Measurements from ENCODE around the gene UNC13B. TPM values are rescaled to one million over a fixed set of nuclear protein-coding genes. Genes with fewer than 3 reads are reported as not detected.

The UNC13B gene
- total and polyA plus RNA-seq, 2 of the 8 experiments (the other 6 are each of a cell fraction or from before 2014, with no cell fraction given) = 23.1 to 51.7 TPM

- Histone ChIP-seq H4K20me1 (replicated peaks in 1 of 2; ENCODE audit: control insufficient read depth in 1 of 2, insufficient read depth in 2 of 2, low read length in 2 of 2) (peaks cover 2 to 3% of the 10 kb centered on the region in 2 experiments), H3K4me1 (replicated peaks in 1 of 4; ENCODE audit: control insufficient read depth in 3 of 4, insufficient read depth in 4 of 4, low read length in 3 of 4) (no peaks in the 10 kb centered on the region), H3K4me3 (ENCODE audit: extremely low read depth in 1 of 4, insufficient read depth in 2 of 4, low read depth in 3 of 4, low read length in 4 of 4) (no peak overlapping the region), H2BK20ac (ENCODE audit: low read length) (no peak overlapping the region), H3K23ac (ENCODE audit: insufficient read length) (no peak overlapping the region), H2BK12ac (ENCODE audit: low read depth, low read length) (no peak overlapping the region), H2BK5ac (ENCODE audit: low read depth, low read length) (no peak overlapping the region), H3K23me2 (ENCODE audit: low read depth, low read length) (no peaks in the 10 kb centered on the region), H3K4me2 (ENCODE audit: insufficient read depth in 1 of 2, low read depth in 2 of 2, low read length in 2 of 2) (no peak overlapping the region), H3K9ac (replicated peaks in 1 of 4; ENCODE audit: extremely low read depth in 1 of 4, low read depth in 3 of 4, low read length in 3 of 4) (no peak overlapping the region), H3K14ac (ENCODE audit: insufficient read length) (no peak overlapping the region), H2AFZ (ENCODE audit: low read length) (no peak overlapping the region), H3K9me3 (ENCODE audit: insufficient read depth in 2 of 2, low read depth in 1 of 2, low read length in 1 of 2) (no peaks in the 10 kb centered on the region), H3K56ac (replicated peaks; ENCODE audit: insufficient read length, low read depth, low read length) (no peak overlapping the region), H3K79me2 (ENCODE audit: control insufficient read depth in 1 of 2, insufficient read depth in 2 of 2, low read length in 2 of 2) (no peaks in the 10 kb centered on the region), H2BK120ac (replicated peaks; ENCODE audit: low read depth, low read length) (no peak overlapping the region), H3K18ac (ENCODE audit: extremely low read depth, low read length) (no peak overlapping the region), H4K91ac (replicated peaks; ENCODE audit: insufficient read length, low read length) (no peak overlapping the region), H3K4ac (replicated peaks; ENCODE audit: insufficient read length, low read depth, low read length) (no peak overlapping the region), H2BK15ac (ENCODE audit: low read length) (no peak overlapping the region), H3K27ac (ENCODE audit: low read depth, low read length) (no peak overlapping the region), H4K8ac (ENCODE audit: extremely low read depth, insufficient read depth, low read length) (no peak overlapping the region), H3K27me3 (replicated peaks in 1 of 4; ENCODE audit: control insufficient read depth in 3 of 4, extremely low read depth in 1 of 4, insufficient read depth in 3 of 4, low read length in 3 of 4) (no peaks in the 10 kb centered on the region), H3K79me1 (ENCODE audit: low read depth, low read length) (no peaks in the 10 kb centered on the region; the same call in none of the 2 replicates), H2AK5ac (ENCODE audit: low read depth, low read length) (no peak overlapping the region), H4K5ac (ENCODE audit: insufficient read length, low read depth, low read length) (no peak overlapping the region), H3K36me3 (ENCODE audit: control insufficient read depth in 2 of 4, insufficient read depth in 4 of 4, low read length in 3 of 4) (no peaks in the 10 kb centered on the region)
- WGBS, 2 experiments (ENCODE audit: extremely low coverage in 1 of 2, insufficient coverage in 1 of 2, insufficient read length in 1 of 2, insufficient replicate concordance in 2 of 2, low coverage in 1 of 2, low lambda C conversion rate in 2 of 2, missing lambda C conversion rate in 1 of 2) = 91% methylated on average over 5 of the region's 5 CpGs; no CpG with 5 or more reads in 1 of the 2 experiments
- ChIA-PET POLR2A (ENCODE audit: partially characterized antibody) (no interaction called here), CTCF (ENCODE audit: partially characterized antibody) (interaction anchor here (0.6 to 1.5 kb wide), 3 partner anchors 56 to 130 kb away, joined by 3 to 4 read pairs (median 3); no protein-coding TSS in a partner anchor)
- FAIRE-seq (no peak), DNase-seq (ENCODE audit: low read depth in 1 of 2, low spot score in 2 of 2) (no peak)
- TF ChIP-seq ASH2L (IDR thresholded peaks at IDR 0.05; ENCODE audit: low read length) (no peak), SP4 (IDR thresholded peaks at IDR 0.05; ENCODE audit: low read length) (no peak), HDAC6 (IDR thresholded peaks at IDR 0.05; ENCODE audit: low read depth, low read length) (no peak), E2F6 (IDR thresholded peaks at IDR 0.05) (no peak)
- TF ChIP-seq, protein P1, sequence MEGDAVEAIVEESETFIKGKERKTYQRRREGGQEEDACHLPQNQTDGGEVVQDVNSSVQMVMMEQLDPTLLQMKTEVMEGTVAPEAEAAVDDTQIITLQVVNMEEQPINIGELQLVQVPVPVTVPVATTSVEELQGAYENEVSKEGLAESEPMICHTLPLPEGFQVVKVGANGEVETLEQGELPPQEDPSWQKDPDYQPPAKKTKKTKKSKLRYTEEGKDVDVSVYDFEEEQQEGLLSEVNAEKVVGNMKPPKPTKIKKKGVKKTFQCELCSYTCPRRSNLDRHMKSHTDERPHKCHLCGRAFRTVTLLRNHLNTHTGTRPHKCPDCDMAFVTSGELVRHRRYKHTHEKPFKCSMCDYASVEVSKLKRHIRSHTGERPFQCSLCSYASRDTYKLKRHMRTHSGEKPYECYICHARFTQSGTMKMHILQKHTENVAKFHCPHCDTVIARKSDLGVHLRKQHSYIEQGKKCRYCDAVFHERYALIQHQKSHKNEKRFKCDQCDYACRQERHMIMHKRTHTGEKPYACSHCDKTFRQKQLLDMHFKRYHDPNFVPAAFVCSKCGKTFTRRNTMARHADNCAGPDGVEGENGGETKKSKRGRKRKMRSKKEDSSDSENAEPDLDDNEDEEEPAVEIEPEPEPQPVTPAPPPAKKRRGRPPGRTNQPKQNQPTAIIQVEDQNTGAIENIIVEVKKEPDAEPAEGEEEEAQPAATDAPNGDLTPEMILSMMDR (IDR thresholded peaks at IDR 0.05; ENCODE audit: control extremely low read depth in 1 of 3, insufficient read depth in 1 of 3, low read depth in 1 of 3, low read length in 3 of 3) = no peak
Observed at GRCh38 chr9:35348109-35348508, 186.3 kb downstream of the UNC13B start.
